ENCODE measurements around the gene AP1G1. TPM values are rescaled to one million over a fixed set of nuclear protein-coding genes. Genes with fewer than 3 reads are reported as not detected.

AP1G1 gene
- total and polyA plus RNA-seq, 10 of the 15 experiments (the other 5 are each of a cell fraction or from before 2014, with no cell fraction given): 5.9 to 83.7 (median 47.8) TPM

- H3K4me2 ChIP-seq (ENCODE audit: control insufficient read depth, insufficient read depth): no peak overlapping the region
- intact Hi-C loops (cut with micrococcal nuclease; ENCODE audit: unreplicated experiment): no loop called here
- WGBS (ENCODE audit: insufficient coverage, insufficient replicate concordance, low lambda C conversion rate, missing lambda C conversion rate): 81% methylated on average over 3 of the region's 3 CpGs
Measured at GRCh38 chr16:71781741-71782140, 26.9 kb downstream of the AP1G1 start.

More at GRCh38 chr16:71781741-71782140, 26.9 kb downstream of the AP1G1 start:
- ATAC-seq: no peak
- TF ChIP-seq CBX3 (IDR thresholded peaks at IDR 0.05; ENCODE audit: borderline replicate concordance, low read depth) (no peak), NFYB (IDR thresholded peaks at IDR 0.05; ENCODE audit: insufficient read depth, low read depth, low read length) (no peak), HDAC6 (IDR thresholded peaks at IDR 0.05; ENCODE audit: unreplicated experiment) (no peak), ELK1 (IDR thresholded peaks at IDR 0.05; ENCODE audit: low read depth, low read length) (no peak), MTA2 (IDR thresholded peaks at IDR 0.05; ENCODE audit: low read depth) (no peak), WRNIP1 (IDR thresholded peaks at IDR 0.05; ENCODE audit: borderline replicate concordance, low read depth, low read length) (no peak), SIX5 (IDR thresholded peaks at IDR 0.05; ENCODE audit: low read depth, low read length, severe bottlenecking) (no peak)
- peaks cover under 1% of the 10 kb centered on the region for H3K4me1 ChIP-seq (ENCODE audit: control insufficient read depth, insufficient read depth, low read length)
- no peaks in the 10 kb centered on the region for H4K20me1 ChIP-seq (ENCODE audit: control insufficient read depth, insufficient read depth)
- H2AFZ ChIP-seq (ENCODE audit: control insufficient read depth, low read depth, low read length): no peak overlapping the region
- peaks cover 5 to 13% of the 10 kb centered on the region in 2 experiments for H3K36me3 ChIP-seq (ENCODE audit: control insufficient read depth in 2 of 2, insufficient read depth in 2 of 2, low read length in 1 of 2)
- SMC1A ChIA-PET (ENCODE audit: uncharacterized antibody, unreplicated experiment): interaction anchor here (2.8 kb wide), 1 partner anchor 13 kb away, joined by 9 read pairs; no protein-coding TSS in a partner anchor
- no peak overlapping the region for H3K4me3 ChIP-seq
- no peak overlapping the region for H3K9ac ChIP-seq (ENCODE audit: control insufficient read depth, insufficient read depth, low read length)
- no peaks in the 10 kb centered on the region for H3K9me3 ChIP-seq (replicated peaks; ENCODE audit: control insufficient read depth, insufficient read depth, low read length)
- in situ Hi-C loops (cut with MboI): no loop called here
- peaks cover 20% of the 10 kb centered on the region for H3K79me2 ChIP-seq (ENCODE audit: control insufficient read depth, insufficient read depth, low read length)
- DNase-seq (ENCODE audit: low read depth, low spot score): no peak
- RAD21 ChIA-PET (ENCODE audit: unreplicated experiment): interaction anchor here (0.5 kb wide), 1 partner anchor 13 kb away, joined by 3 read pairs; no protein-coding TSS in a partner anchor
- BruUV-seq (replicated peaks): TSS peak; percentile 28
- H3K27me3 ChIP-seq (replicated peaks in 1 of 2; ENCODE audit: control insufficient read depth in 2 of 2, insufficient read depth in 2 of 2, low read length in 1 of 2): no peaks in the 10 kb centered on the region
- no peak overlapping the region for H3K27ac ChIP-seq (ENCODE audit: control insufficient read depth, insufficient read depth)
- CTCF ChIA-PET: interaction anchor here (1.0 kb wide), 1 partner anchor 179 kb away, joined by 6 read pairs; no protein-coding TSS in a partner anchor
- no peak for FAIRE-seq
- POLR2A ChIA-PET: no interaction called here
